Upper lobe of left lung (tissue), 6 donors: ENCODE data around the gene EVA1A. TPM values are rescaled to one million over a fixed set of nuclear protein-coding genes. Genes with fewer than 3 reads are reported as not detected.

Experiments
- ATAC-seq, 2 donors: fragments of 200-7000 bp; cut with Tn5 transposase; one replicate each; pipeline ENCODE4 v1.9.1; 2022; ENCODE audit warnings: mild to moderate bottlenecking in 2 of 2, moderate library complexity in 2 of 2; ENCODE audit not compliant: low FRiP score in 2 of 2
- DNase-seq, 2 donors: peaks; one replicate each; pipeline ENCODE4 v3.0.0-alpha.2; 2019 to 2020
- H3K27ac ChIP-seq, 4 donors: fragments of 200-600 bp; sonication (generic); one replicate each; pipeline ENCODE4 v1.5.1; 2016 to 2019
- H3K27me3 ChIP-seq, 4 donors: fragments of 200-600 bp; sonication (generic); one replicate each; pipeline ENCODE4 v1.5.1; 2017 to 2019
- H3K36me3 ChIP-seq, 4 donors: fragments of 200-600 bp; sonication (generic); one replicate each; pipeline ENCODE4 v1.5.1; 2016 to 2019
- H3K4me1 ChIP-seq, 4 donors: fragments of 200-600 bp; sonication (generic); one replicate each; pipeline ENCODE4 v1.5.1; 2018 to 2019
- H3K4me3 ChIP-seq, 4 donors: fragments of 200-600 bp; sonication (generic); one replicate each; pipeline ENCODE4 v1.5.1; 2017 to 2019; ENCODE audit warnings: mild to moderate bottlenecking in 2 of 4, moderate library complexity in 1 of 4
- H3K9me3 ChIP-seq, 4 donors: fragments of 200-600 bp; sonication (generic); one replicate each; pipeline ENCODE4 v1.5.1; 2018 to 2019
- EP300 ChIP-seq, 4 donors: sonication (generic); formaldehyde crosslinking; IDR thresholded peaks; one replicate each; pipeline ENCODE4 v1.5.1; 2017; ENCODE audit warnings: antibody characterized with exemption in 4 of 4, control low read depth in 2 of 4
- POLR2A ChIP-seq, 4 donors: fragments of 450-650 bp; IDR thresholded peaks; one replicate each; pipeline ENCODE4 v1.5.1; 2016 to 2017; ENCODE audit warnings: antibody characterized with exemption in 4 of 4, mild to moderate bottlenecking in 2 of 4
- POLR2AphosphoS5 ChIP-seq, 2 donors: sonication (generic); formaldehyde crosslinking; IDR thresholded peaks; one replicate each; pipeline ENCODE4 v1.5.1; 2017; ENCODE audit warnings: antibody characterized with exemption in 2 of 2
- WGBS, 2 donors: methylation state at CpG; one replicate each; pipeline ENCODE4 v1.1.5; 2017 to 2018; 5-methylcytosine and 5-hydroxymethylcytosine counted together
- total RNA-seq, 6 donors: library from RNA; depleted of rRNA in 4 of 6; stranded (reverse); fragments of >200 nt in 4 of 6; gene quantifications; one replicate each; pipeline versions ENCODE4 v1.1.0 to v1.2.1, GENCODE V29; 2016 to 2021
- TF ChIP-seq, protein P1 (sequence below), 6 experiments: fragments of 450-650 bp in 4 of 6; fragments of 200-600 bp in 2 of 6; sonication (generic) in 2 of 6; IDR thresholded peaks; one replicate each; pipeline ENCODE4 v1.5.1; 2016 to 2019; ENCODE audit warnings: antibody characterized with exemption in 6 of 6
- donor health status: DM: no; HTN: no; CAD: no; lungs with moderate emphysema.
- donor health status: DM: no; HTN: yes; CAD: no; lungs with severe emphysema.

EVA1A gene
- total RNA-seq, 6 donors from 2014 or later = 30.4 to 96.9 (median 55.0) TPM

DNA sequence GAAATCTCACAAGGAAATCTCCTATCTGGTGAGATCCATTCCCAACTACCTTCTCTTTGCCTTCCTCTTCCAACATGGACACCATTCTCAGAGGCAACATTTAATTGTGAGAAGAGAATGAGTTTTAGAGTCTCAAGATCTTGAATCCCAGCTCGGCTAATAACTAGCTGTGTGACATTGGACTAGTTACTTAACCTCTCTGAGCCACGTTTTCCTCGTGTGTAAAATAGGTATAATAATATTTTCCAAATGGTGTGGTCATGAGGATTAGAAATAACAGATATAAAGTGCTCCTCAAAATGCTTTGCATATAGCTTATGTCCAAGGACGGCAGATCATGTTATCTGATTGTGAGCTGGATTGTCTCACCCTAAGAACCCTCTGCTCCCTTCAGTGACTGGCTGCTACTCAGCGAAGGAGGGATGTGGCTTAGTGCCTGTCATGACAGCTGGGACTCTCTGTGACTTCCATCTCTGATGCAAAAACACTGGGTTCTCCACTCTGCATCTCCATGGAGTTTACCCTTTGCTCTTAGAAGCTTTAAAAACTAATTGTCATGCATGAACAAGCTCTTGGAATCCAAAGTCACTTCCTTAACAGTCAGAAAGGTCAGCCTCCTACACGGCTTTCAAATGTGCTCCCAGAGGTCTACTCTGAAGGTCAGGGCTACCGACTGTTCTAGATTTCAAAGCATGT is 47.4 kb upstream of the EVA1A start:
- no peak for TF ChIP-seq POLR2AphosphoS5 (IDR thresholded peaks at IDR 0.05)
- TF ChIP-seq, protein P1, sequence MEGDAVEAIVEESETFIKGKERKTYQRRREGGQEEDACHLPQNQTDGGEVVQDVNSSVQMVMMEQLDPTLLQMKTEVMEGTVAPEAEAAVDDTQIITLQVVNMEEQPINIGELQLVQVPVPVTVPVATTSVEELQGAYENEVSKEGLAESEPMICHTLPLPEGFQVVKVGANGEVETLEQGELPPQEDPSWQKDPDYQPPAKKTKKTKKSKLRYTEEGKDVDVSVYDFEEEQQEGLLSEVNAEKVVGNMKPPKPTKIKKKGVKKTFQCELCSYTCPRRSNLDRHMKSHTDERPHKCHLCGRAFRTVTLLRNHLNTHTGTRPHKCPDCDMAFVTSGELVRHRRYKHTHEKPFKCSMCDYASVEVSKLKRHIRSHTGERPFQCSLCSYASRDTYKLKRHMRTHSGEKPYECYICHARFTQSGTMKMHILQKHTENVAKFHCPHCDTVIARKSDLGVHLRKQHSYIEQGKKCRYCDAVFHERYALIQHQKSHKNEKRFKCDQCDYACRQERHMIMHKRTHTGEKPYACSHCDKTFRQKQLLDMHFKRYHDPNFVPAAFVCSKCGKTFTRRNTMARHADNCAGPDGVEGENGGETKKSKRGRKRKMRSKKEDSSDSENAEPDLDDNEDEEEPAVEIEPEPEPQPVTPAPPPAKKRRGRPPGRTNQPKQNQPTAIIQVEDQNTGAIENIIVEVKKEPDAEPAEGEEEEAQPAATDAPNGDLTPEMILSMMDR (IDR thresholded peaks at IDR 0.05) = no peak
- no peak for TF ChIP-seq EP300 (IDR thresholded peaks at IDR 0.05)
- TF ChIP-seq POLR2A (IDR thresholded peaks at IDR 0.05) = no peak
- Histone ChIP-seq H3K27ac (no peak overlapping the region), H3K36me3 (no peaks in the 10 kb centered on the region), H3K4me1 (peaks cover 0 to 13% (median 7%) of the 10 kb centered on the region in 4 donors), H3K9me3 (no peaks in the 10 kb centered on the region), H3K4me3 (no peak overlapping the region), H3K27me3 (no peaks in the 10 kb centered on the region)
- ATAC-seq (no peak), DNase-seq (no peak)
- WGBS, 2 donors = 64 to 68% methylated on average over 7 of the region's 7 CpGs

DNA sequence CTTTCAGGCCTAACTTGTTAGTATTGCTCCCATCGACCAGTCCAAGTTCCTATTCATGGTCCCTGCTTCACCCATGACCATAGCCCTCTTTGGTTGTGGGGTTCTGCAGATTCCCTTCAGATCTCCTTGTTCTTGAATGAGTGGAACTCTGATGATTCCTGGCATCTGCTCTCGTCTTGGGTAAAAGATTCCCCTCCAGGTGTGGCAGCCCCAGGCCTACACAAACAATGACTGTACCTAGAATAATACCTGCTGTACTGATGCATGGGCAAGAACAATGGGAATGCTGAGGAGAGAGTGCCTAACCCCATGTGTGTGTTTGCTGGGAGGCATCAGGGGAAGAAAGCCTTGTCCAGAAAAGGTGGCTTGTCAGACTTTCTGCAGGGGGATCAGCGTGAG is 46.7 kb upstream of the EVA1A start:
- H3K4me1 ChIP-seq = peaks cover 0 to 13% (median 8%) of the 10 kb centered on the region in 4 donors

DNA sequence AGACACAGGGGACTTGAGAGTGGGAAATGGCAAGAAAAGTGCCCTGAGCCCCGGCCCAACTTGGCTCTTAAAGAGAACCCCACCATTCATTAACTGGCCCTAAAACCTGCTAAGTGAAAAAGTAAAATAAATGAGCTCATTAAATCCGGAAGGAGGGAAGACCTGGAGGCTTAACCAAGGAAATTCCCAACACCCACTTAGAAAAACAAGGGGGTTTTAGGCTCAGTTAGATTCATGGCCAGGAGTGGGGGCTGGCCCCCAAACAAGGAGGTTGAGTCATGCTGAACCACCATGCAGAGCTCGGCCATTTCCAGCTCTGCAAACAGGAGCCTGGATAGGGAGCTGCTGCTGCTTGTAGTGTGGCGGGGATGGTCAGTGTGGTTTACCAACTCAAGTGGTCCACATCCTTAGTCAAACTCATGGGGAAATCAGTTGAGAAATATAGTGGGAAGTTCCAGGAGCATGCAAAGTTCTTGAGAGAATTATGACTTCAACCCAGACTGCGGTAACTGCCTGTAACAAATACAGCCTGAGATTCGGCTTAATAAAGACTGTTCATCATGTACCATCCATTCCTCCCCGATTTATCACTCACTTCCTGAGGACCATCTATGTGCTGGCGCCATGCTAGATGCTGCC is 46.1 kb upstream of the EVA1A start:
- Histone ChIP-seq H3K27me3 (no peaks in the 10 kb centered on the region), H3K4me3 (no peak overlapping the region), H3K9me3 (no peaks in the 10 kb centered on the region), H3K36me3 (no peaks in the 10 kb centered on the region), H3K4me1 (peaks cover 0 to 13% (median 9%) of the 10 kb centered on the region in 4 donors), H3K27ac (peak overlapping the region; percentile 2 to 25 (median 10))
- TF ChIP-seq EP300 (IDR thresholded peaks at IDR 0.05) (no peak), POLR2A (IDR thresholded peaks at IDR 0.05) (no peak), POLR2AphosphoS5 (IDR thresholded peaks at IDR 0.05) (no peak)
- TF ChIP-seq, protein P1 (IDR thresholded peaks at IDR 0.05) = no peak
- WGBS, 2 donors = 61 to 76% methylated on average over 8 of the region's 8 CpGs
- ATAC-seq = peak in 1 of 2 donors; percentile 49
- peak in 1 of 2 donors; percentile 62 for DNase-seq

More for the DNA sequence above, 46.7 kb upstream of the EVA1A start:
- DNase-seq (no peak), ATAC-seq (no peak)
- TF ChIP-seq, protein P1 (IDR thresholded peaks at IDR 0.05) = no peak
- TF ChIP-seq EP300 (IDR thresholded peaks at IDR 0.05) (no peak), POLR2A (IDR thresholded peaks at IDR 0.05) (no peak), POLR2AphosphoS5 (IDR thresholded peaks at IDR 0.05) (no peak)
- no peaks in the 10 kb centered on the region for H3K27me3 ChIP-seq
- no peaks in the 10 kb centered on the region for H3K36me3 ChIP-seq
- H3K27ac ChIP-seq = peak overlapping the region in 3 of 4 donors; percentile 2 to 25 (median 12)
- no peak overlapping the region for H3K4me3 ChIP-seq
- no peaks in the 10 kb centered on the region for H3K9me3 ChIP-seq
- 81 to 90% methylated on average over 3 of the region's 3 CpGs for WGBS, 2 donors

DNA sequence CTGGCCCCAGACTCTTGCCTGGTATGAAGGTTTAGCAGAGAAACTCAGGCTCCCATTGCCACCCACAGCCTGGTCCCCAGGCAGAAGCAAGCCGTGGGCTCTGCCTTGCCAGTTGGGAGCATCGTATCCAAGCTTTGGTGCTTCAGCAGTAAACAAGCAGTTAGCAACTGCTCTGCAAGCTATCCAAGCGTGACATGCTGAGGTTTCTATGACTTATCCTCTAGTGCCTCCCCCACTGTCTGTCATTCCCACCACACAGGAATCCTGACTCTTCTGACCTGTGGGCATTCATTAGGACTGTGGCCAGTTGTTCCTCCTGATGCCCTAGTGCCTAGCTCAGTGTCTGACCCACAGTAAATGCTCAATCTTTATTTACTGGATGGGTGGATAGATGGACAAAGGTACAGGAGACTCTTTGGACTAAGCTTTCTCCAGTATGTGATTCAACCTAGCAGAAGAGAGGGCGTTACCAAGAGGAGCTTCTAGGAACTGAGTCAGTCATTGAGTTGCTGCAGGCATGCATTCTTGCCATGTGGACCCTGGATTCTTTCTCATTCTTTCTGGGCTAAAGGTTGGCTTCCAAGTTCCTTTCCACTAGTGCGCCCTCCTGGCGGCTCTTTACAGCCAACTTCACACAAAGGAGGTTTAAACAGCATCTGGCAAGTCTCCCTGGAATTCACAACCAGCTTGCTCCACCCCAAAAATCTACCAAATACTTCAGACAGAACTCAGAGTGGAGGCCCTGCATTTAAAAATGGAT is 45.2 kb upstream of the EVA1A start:
- TF ChIP-seq POLR2A (IDR thresholded peaks at IDR 0.05) (no peak), POLR2AphosphoS5 (IDR thresholded peaks at IDR 0.05) (peak in 1 of 2 donors; percentile 36), EP300 (IDR thresholded peaks at IDR 0.05) (no peak)
- TF ChIP-seq, protein P1 (IDR thresholded peaks at IDR 0.05) = peak in 2 of 6 experiments; percentile 12 to 19
- DNase-seq (peak in 1 of 2 donors; percentile 68), ATAC-seq (peak; percentile 30 to 64)
- H3K4me3 ChIP-seq = no peak overlapping the region
- no peaks in the 10 kb centered on the region for H3K36me3 ChIP-seq
- WGBS, 2 donors = 76 to 77% methylated on average over 6 of the region's 6 CpGs
- no peaks in the 10 kb centered on the region for H3K9me3 ChIP-seq
- H3K4me1 ChIP-seq = peaks cover 0 to 15% (median 9%) of the 10 kb centered on the region in 4 donors
- peak overlapping the region; percentile 12 to 26 (median 20) for H3K27ac ChIP-seq
- H3K27me3 ChIP-seq = no peaks in the 10 kb centered on the region
